SK-N-SH (cell line): ENCODE measurements around the gene GPR101. TPM values are rescaled to one million over a fixed set of nuclear protein-coding genes. Genes with fewer than 3 reads are reported as not detected.

ENCODE experiments used
- CTCF ChIA-PET: fragments of 300-600, 350-600 bp; formaldehyde crosslinking; extraction: SDS; loops from one replicate; lab custom pipeline; 2021; lab: Yijun Ruan, JAX
- POLR2A ChIA-PET: fragments of 350-600 bp; sonication (Branson Sonifier 250); formaldehyde crosslinking; extraction: SDS; loops from one replicate; lab custom pipeline; 2020; ENCODE audit warnings: antibody characterized with exemption, inconsistent platforms; lab: Yijun Ruan, JAX
- DNase-seq: peaks from one replicate; pipeline ENCODE4 v3.0.0; 2012
- H2AFZ ChIP-seq: fragments of 200-600 bp; sonication (generic); 2 replicates; pipeline ENCODE4 v1.8.1; 2016; ENCODE audit warnings: antibody characterized with exemption, mild to moderate bottlenecking, low read depth
- H3F3A ChIP-seq: fragments of 200-600 bp; sonication (generic); replicated peaks from 2 replicates; pipeline ENCODE3; 2016; ENCODE audit warnings: antibody characterized with exemption, mild to moderate bottlenecking; ENCODE audit not compliant: insufficient read depth
- H3K27ac ChIP-seq, 2 experiments: fragments of 200-500 bp in 1 of 2; fragments of 200-600 bp in 1 of 2; sonication (Bioruptor generic) in 1 of 2; sonication (generic), shearing (Covaris generic) in 1 of 2; 2 replicates each; pipeline versions ENCODE4 v1.5.1 to v1.6.1; 2014 to 2016; ENCODE audit warnings: low read depth in 2 of 2, inconsistent platforms in 1 of 2, low read length in 1 of 2, mild to moderate bottlenecking in 1 of 2, mixed read lengths in 1 of 2
- H3K27me3 ChIP-seq: fragments of 200-600 bp; sonication (generic), shearing (Covaris generic); 2 replicates; pipeline ENCODE4 v1.6.1; 2016; ENCODE audit warnings: mixed run types; ENCODE audit not compliant: insufficient read depth
- H3K36me3 ChIP-seq, 2 experiments: fragments of 200-500 bp in 1 of 2; fragments of 200-600 bp in 1 of 2; sonication (Bioruptor generic) in 1 of 2; sonication (generic) in 1 of 2; replicated peaks in 1 of 2; 2 replicates each; pipeline versions ENCODE3 to v1.5.1; 2014 to 2016; ENCODE audit warnings: low read length in 1 of 2, mild to moderate bottlenecking in 1 of 2; ENCODE audit not compliant: insufficient read depth in 2 of 2, control insufficient read depth in 1 of 2
- H3K4me1 ChIP-seq, 2 experiments: fragments of 200-500 bp in 1 of 2; fragments of 200-600 bp in 1 of 2; sonication (Bioruptor generic) in 1 of 2; sonication (generic), shearing (Covaris generic) in 1 of 2; 2 replicates each; pipeline versions ENCODE4 v1.5.1 to v1.6.1; 2014 to 2016; ENCODE audit warnings: low read depth in 1 of 2, low read length in 1 of 2, mixed run types in 1 of 2; ENCODE audit not compliant: insufficient read depth in 2 of 2, control insufficient read depth in 1 of 2
- H3K4me2 ChIP-seq: fragments of 200-600 bp; sonication (generic), shearing (Covaris generic); 2 replicates; pipeline ENCODE4 v1.6.1; 2017; ENCODE audit warnings: mixed run types
- H3K4me3 ChIP-seq, 2 experiments: fragments of 200-500 bp in 1 of 2; fragments of 200-600 bp in 1 of 2; sonication (Bioruptor generic) in 1 of 2; sonication (generic), shearing (Covaris generic) in 1 of 2; 2 replicates each; pipeline versions ENCODE4 v1.5.1 to v1.8.1; 2014 to 2016; ENCODE audit warnings: low read depth in 2 of 2, inconsistent platforms in 1 of 2, low read length in 1 of 2, mild to moderate bottlenecking in 1 of 2, mixed read lengths in 1 of 2, moderate library complexity in 1 of 2
- H3K79me2 ChIP-seq: fragments of 200-600 bp; sonication (generic); 2 replicates; pipeline ENCODE4 v1.8.1; 2017; ENCODE audit warnings: mild to moderate bottlenecking; ENCODE audit not compliant: insufficient read depth
- H3K9ac ChIP-seq: fragments of 200-600 bp; sonication (generic); 2 replicates; pipeline ENCODE4 v1.6.1; 2017; ENCODE audit warnings: mixed run types
- H3K9me2 ChIP-seq: fragments of 200-600 bp; sonication (generic); 2 replicates; pipeline ENCODE4 v1.6.1; 2017; ENCODE audit warnings: mixed run types
- H3K9me3 ChIP-seq: fragments of 200-600 bp; sonication (generic); 2 replicates; pipeline ENCODE4 v1.6.1; 2017; ENCODE audit warnings: mixed run types, mild to moderate bottlenecking, moderate library complexity
- H4K20me1 ChIP-seq: fragments of 200-600 bp; sonication (generic); 2 replicates; pipeline ENCODE4 v1.6.1; 2017; ENCODE audit warnings: mild to moderate bottlenecking, mixed run types; ENCODE audit not compliant: insufficient read depth
- EP300 ChIP-seq, 2 experiments: IDR thresholded peaks; 2 replicates each; pipeline versions ENCODE4 v1.4.0 to v1.6.1; 2012; ENCODE audit warnings: borderline replicate concordance in 1 of 2, low read depth in 1 of 2, low read length in 1 of 2
- FOSL2 ChIP-seq: IDR thresholded peaks from 2 replicates; pipeline ENCODE4 v1.4.0; 2012; ENCODE audit warnings: low read depth, mild to moderate bottlenecking, moderate library complexity, borderline replicate concordance
- FOXM1 ChIP-seq: IDR thresholded peaks from 2 replicates; pipeline ENCODE4 v1.4.0; 2012; ENCODE audit warnings: low read depth, mild to moderate bottlenecking
- GATA2 ChIP-seq: sonication (generic); formaldehyde crosslinking; IDR thresholded peaks from 2 replicates; pipeline ENCODE4 v1.5.0; 2020; ENCODE audit warnings: mild to moderate bottlenecking, missing genetic modification reagents
- MEF2A ChIP-seq: IDR thresholded peaks from 2 replicates; pipeline ENCODE4 v1.4.0; 2012; ENCODE audit warnings: low read depth, borderline replicate concordance
- MXI1 ChIP-seq: IDR thresholded peaks from 2 replicates; pipeline ENCODE4 v1.6.1; 2012; ENCODE audit warnings: mild to moderate bottlenecking, low read depth, low read length, improper control_type of control experiment
- POLR2AphosphoS5 ChIP-seq: IDR thresholded peaks from 2 replicates; pipeline ENCODE4 v1.6.1; 2012; ENCODE audit warnings: low read depth, low read length
- RAD21 ChIP-seq: IDR thresholded peaks from 2 replicates; pipeline ENCODE4 v1.6.1; 2012; ENCODE audit warnings: mild to moderate bottlenecking, low read length
- RCOR1 ChIP-seq: fragments of 150-350 bp; IDR thresholded peaks from 2 replicates; pipeline ENCODE4 v1.6.1; 2017; ENCODE audit warnings: antibody characterized with exemption, low read length
- RFX5 ChIP-seq: IDR thresholded peaks from 2 replicates; pipeline ENCODE4 v1.6.1; 2012; ENCODE audit warnings: mild to moderate bottlenecking, improper control_type of control experiment, low read length
- RXRA ChIP-seq: IDR thresholded peaks from 2 replicates; pipeline ENCODE4 v1.4.0; 2012; ENCODE audit warnings: low read depth, mild to moderate bottlenecking, borderline replicate concordance
- SIN3A ChIP-seq: IDR thresholded peaks from 2 replicates; pipeline ENCODE4 v1.6.1; 2012; ENCODE audit warnings: low read depth, mild to moderate bottlenecking, low read length, moderate library complexity, borderline replicate concordance
- TAF1 ChIP-seq: IDR thresholded peaks from 2 replicates; pipeline ENCODE4 v1.6.1; 2012; ENCODE audit warnings: low read depth, mild to moderate bottlenecking, low read length, moderate library complexity, borderline replicate concordance
- TCF12 ChIP-seq: IDR thresholded peaks from 2 replicates; pipeline ENCODE4 v1.4.0; 2012
- TEAD4 ChIP-seq: IDR thresholded peaks from 2 replicates; pipeline ENCODE4 v1.4.0; 2012; ENCODE audit warnings: mild to moderate bottlenecking, borderline replicate concordance; ENCODE audit not compliant: insufficient read depth
- YY1 ChIP-seq: IDR thresholded peaks from 2 replicates; pipeline ENCODE4 v1.4.0; 2012; ENCODE audit warnings: low read depth, mild to moderate bottlenecking
- WGBS: methylation state at CpG from one replicate; pipeline ENCODE4 v1.1.6; 2017; ENCODE audit warnings: low lambda C conversion rate; 5-methylcytosine and 5-hydroxymethylcytosine counted together
- polyA plus RNA-seq, 3 experiments: library from polyadenylated mRNA; depleted of rRNA; stranded (reverse); fragments of >200 nt; gene quantifications; 2 replicates each; pipeline ENCODE4 v1.2.3, GENCODE V29; 2012
- TF ChIP-seq, protein P1 (sequence below): IDR thresholded peaks from 2 replicates; pipeline ENCODE4; 2012
- TF ChIP-seq, protein P2 (sequence below): IDR thresholded peaks from 2 replicates; pipeline ENCODE4 v1.4.0; 2012; ENCODE audit warnings: low read depth, borderline replicate concordance
- TF ChIP-seq, protein P3 (sequence below): fragments of 200-600 bp; sonication (generic); IDR thresholded peaks from 2 replicates; pipeline ENCODE4 v1.6.1; 2017; ENCODE audit warnings: antibody characterized with exemption, mild to moderate bottlenecking, moderate library complexity
- TF ChIP-seq, protein P4 (sequence below): IDR thresholded peaks from 2 replicates; pipeline ENCODE4 v1.6.1; 2012; ENCODE audit warnings: mild to moderate bottlenecking, low read depth, low read length, moderate library complexity

The GPR101 gene
- polyA plus RNA-seq, 1 of the 3 experiments (the other 2 are of a cell fraction): not detected

DNA sequence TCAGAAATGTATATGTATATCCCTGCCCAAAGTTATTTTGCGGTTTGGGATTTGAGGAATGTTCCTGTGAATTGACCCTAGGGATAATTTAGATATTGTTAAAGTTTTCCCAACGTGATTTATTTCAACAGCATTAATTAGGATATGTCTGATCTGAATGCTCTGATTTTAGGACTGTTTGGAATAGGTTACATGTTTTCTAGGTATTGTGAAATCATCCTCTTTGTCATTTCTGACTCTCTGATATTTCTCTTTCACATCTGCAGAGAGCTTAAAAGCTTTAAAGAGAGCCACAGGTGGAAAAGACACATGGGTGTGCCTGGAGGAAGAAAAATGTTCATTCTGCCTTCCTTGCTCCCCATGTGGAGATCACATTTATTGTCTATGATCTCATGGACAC, 5.1 kb downstream of the GPR101 start:
- no peaks in the 10 kb centered on the region for H4K20me1 ChIP-seq
- WGBS: 25% methylated on average over 2 of the region's 2 CpGs
- TF ChIP-seq RXRA: no peak
- TF ChIP-seq RCOR1: no peak
- TF ChIP-seq MEF2A: no peak
- no peak for TF ChIP-seq RFX5
- TF ChIP-seq, protein P1, sequence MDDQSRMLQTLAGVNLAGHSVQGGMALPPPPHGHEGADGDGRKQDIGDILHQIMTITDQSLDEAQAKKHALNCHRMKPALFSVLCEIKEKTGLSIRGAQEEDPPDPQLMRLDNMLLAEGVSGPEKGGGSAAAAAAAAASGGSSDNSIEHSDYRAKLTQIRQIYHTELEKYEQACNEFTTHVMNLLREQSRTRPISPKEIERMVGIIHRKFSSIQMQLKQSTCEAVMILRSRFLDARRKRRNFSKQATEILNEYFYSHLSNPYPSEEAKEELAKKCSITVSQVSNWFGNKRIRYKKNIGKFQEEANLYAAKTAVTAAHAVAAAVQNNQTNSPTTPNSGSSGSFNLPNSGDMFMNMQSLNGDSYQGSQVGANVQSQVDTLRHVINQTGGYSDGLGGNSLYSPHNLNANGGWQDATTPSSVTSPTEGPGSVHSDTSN: no peak
- TF ChIP-seq TAF1: no peak
- no peak for TF ChIP-seq YY1
- no peak for TF ChIP-seq SIN3A
- no peak for TF ChIP-seq RAD21
- TF ChIP-seq MXI1: no peak
- TF ChIP-seq GATA2 (CRISPR knock-in tag): no peak
- TF ChIP-seq, protein P2, sequence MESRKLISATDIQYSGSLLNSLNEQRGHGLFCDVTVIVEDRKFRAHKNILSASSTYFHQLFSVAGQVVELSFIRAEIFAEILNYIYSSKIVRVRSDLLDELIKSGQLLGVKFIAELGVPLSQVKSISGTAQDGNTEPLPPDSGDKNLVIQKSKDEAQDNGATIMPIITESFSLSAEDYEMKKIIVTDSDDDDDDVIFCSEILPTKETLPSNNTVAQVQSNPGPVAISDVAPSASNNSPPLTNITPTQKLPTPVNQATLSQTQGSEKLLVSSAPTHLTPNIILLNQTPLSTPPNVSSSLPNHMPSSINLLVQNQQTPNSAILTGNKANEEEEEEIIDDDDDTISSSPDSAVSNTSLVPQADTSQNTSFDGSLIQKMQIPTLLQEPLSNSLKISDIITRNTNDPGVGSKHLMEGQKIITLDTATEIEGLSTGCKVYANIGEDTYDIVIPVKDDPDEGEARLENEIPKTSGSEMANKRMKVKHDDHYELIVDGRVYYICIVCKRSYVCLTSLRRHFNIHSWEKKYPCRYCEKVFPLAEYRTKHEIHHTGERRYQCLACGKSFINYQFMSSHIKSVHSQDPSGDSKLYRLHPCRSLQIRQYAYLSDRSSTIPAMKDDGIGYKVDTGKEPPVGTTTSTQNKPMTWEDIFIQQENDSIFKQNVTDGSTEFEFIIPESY: no peak
- no peak for TF ChIP-seq FOXM1
- TF ChIP-seq, protein P3, sequence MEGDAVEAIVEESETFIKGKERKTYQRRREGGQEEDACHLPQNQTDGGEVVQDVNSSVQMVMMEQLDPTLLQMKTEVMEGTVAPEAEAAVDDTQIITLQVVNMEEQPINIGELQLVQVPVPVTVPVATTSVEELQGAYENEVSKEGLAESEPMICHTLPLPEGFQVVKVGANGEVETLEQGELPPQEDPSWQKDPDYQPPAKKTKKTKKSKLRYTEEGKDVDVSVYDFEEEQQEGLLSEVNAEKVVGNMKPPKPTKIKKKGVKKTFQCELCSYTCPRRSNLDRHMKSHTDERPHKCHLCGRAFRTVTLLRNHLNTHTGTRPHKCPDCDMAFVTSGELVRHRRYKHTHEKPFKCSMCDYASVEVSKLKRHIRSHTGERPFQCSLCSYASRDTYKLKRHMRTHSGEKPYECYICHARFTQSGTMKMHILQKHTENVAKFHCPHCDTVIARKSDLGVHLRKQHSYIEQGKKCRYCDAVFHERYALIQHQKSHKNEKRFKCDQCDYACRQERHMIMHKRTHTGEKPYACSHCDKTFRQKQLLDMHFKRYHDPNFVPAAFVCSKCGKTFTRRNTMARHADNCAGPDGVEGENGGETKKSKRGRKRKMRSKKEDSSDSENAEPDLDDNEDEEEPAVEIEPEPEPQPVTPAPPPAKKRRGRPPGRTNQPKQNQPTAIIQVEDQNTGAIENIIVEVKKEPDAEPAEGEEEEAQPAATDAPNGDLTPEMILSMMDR: no peak
- no peak for TF ChIP-seq EP300 (IDR thresholded peaks at IDR 0.05; ENCODE audit: borderline replicate concordance in 1 of 2, low read depth in 1 of 2, low read length in 1 of 2)
- no peak for TF ChIP-seq POLR2AphosphoS5
- TF ChIP-seq TEAD4: no peak
- TF ChIP-seq, protein P4, sequence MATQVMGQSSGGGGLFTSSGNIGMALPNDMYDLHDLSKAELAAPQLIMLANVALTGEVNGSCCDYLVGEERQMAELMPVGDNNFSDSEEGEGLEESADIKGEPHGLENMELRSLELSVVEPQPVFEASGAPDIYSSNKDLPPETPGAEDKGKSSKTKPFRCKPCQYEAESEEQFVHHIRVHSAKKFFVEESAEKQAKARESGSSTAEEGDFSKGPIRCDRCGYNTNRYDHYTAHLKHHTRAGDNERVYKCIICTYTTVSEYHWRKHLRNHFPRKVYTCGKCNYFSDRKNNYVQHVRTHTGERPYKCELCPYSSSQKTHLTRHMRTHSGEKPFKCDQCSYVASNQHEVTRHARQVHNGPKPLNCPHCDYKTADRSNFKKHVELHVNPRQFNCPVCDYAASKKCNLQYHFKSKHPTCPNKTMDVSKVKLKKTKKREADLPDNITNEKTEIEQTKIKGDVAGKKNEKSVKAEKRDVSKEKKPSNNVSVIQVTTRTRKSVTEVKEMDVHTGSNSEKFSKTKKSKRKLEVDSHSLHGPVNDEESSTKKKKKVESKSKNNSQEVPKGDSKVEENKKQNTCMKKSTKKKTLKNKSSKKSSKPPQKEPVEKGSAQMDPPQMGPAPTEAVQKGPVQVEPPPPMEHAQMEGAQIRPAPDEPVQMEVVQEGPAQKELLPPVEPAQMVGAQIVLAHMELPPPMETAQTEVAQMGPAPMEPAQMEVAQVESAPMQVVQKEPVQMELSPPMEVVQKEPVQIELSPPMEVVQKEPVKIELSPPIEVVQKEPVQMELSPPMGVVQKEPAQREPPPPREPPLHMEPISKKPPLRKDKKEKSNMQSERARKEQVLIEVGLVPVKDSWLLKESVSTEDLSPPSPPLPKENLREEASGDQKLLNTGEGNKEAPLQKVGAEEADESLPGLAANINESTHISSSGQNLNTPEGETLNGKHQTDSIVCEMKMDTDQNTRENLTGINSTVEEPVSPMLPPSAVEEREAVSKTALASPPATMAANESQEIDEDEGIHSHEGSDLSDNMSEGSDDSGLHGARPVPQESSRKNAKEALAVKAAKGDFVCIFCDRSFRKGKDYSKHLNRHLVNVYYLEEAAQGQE: no peak
- TF ChIP-seq TCF12: no peak
- no peak for TF ChIP-seq FOSL2
- TF ChIP-seq, all 33 proteins: peak for 0

More for the DNA sequence above, 5.1 kb downstream of the GPR101 start:
- H3K27me3 ChIP-seq: peaks cover 53% of the 10 kb centered on the region
- no peaks in the 10 kb centered on the region for H3K9me3 ChIP-seq
- CTCF ChIA-PET: interaction anchor here (3.3 kb wide), 1 partner anchor 24 kb away, joined by 14 read pairs; no protein-coding TSS in a partner anchor
- no peak overlapping the region for H3K9ac ChIP-seq
- H2AFZ ChIP-seq: no peak overlapping the region
- H3K9me2 ChIP-seq: no peaks in the 10 kb centered on the region
- H3K79me2 ChIP-seq: no peaks in the 10 kb centered on the region
- peaks cover 0 to 9% of the 10 kb centered on the region in 2 experiments; a peak in 1 of 4 replicates for H3K4me1 ChIP-seq
- no peak for DNase-seq
- no peak overlapping the region for H3K4me3 ChIP-seq
- no peaks in the 10 kb centered on the region for H3F3A ChIP-seq
- H3K36me3 ChIP-seq: no peaks in the 10 kb centered on the region
- H3K4me2 ChIP-seq: no peak overlapping the region
- POLR2A ChIA-PET: no interaction called here
- no peak overlapping the region for H3K27ac ChIP-seq
